Neuron (in vitro differentiated cells): ENCODE data around the gene GMEB2.
"Not testable (repeated sequence)": the region's sequence is repeated elsewhere in the genome, so short reads cannot be mapped to it uniquely, and the experiment has no call there.

Source experiments
- H2AFZ ChIP-seq: one replicate; pipeline ENCODE4 v1.6.1; 2013; ENCODE audit warnings: low read depth, mild to moderate bottlenecking, inconsistent platforms, low read length, moderate library complexity
- H3K27me3 ChIP-seq: one replicate; pipeline ENCODE4 v1.6.1; 2013; ENCODE audit warnings: low read length; ENCODE audit not compliant: insufficient read depth
- H3K36me3 ChIP-seq: one replicate; pipeline ENCODE4 v1.6.1; 2013; ENCODE audit warnings: low read length; ENCODE audit not compliant: insufficient read depth
- H3K4me1 ChIP-seq: one replicate; pipeline ENCODE4 v1.6.1; 2013; ENCODE audit warnings: low read length; ENCODE audit not compliant: insufficient read depth
- H3K4me3 ChIP-seq: 2 replicates; pipeline ENCODE4 v1.5.1; 2013; ENCODE audit warnings: mild to moderate bottlenecking, low read length, moderate library complexity
- H3K9me3 ChIP-seq: one replicate; pipeline ENCODE4 v1.6.1; 2013; ENCODE audit warnings: low read length

Gene GMEB2

GRCh38 chr20:63610581-63611435, 16.1 kb downstream of the GMEB2 start:
- no peak overlapping the region for H2AFZ ChIP-seq
- H3K36me3 ChIP-seq: peaks cover 30% of the 10 kb centered on the region
- H3K4me1 ChIP-seq: no peaks in the 10 kb centered on the region
- H3K27me3 ChIP-seq: no peaks in the 10 kb centered on the region
- peaks cover 8% of the 10 kb centered on the region for H3K9me3 ChIP-seq
- H3K4me3 ChIP-seq: no peak overlapping the region

GRCh38 chr20:63606686-63607085, 20.2 kb downstream of the GMEB2 start:
- no peak overlapping the region for H2AFZ ChIP-seq
- H3K4me1 ChIP-seq: no peaks in the 10 kb centered on the region
- H3K4me3 ChIP-seq: no peak overlapping the region
- H3K9me3 ChIP-seq: no peaks in the 10 kb centered on the region
- peaks cover 23% of the 10 kb centered on the region for H3K36me3 ChIP-seq
- no peaks in the 10 kb centered on the region for H3K27me3 ChIP-seq

GRCh38 chr20:63602321-63602720, 24.6 kb downstream of the GMEB2 start:
- H3K4me1 ChIP-seq: no peaks in the 10 kb centered on the region
- peaks cover 47% of the 10 kb centered on the region for H3K36me3 ChIP-seq
- no peaks in the 10 kb centered on the region for H3K27me3 ChIP-seq
- H3K4me3 ChIP-seq: no peak overlapping the region
- H2AFZ ChIP-seq: no peak overlapping the region
- H3K9me3 ChIP-seq: no peaks in the 10 kb centered on the region

GRCh38 chr20:63601679-63602078, 25.2 kb downstream of the GMEB2 start:
- not testable (repeated sequence) for H3K9me3 ChIP-seq, H3K27me3 ChIP-seq, H2AFZ ChIP-seq, H3K4me1 ChIP-seq, H3K4me3 ChIP-seq
- H3K36me3 ChIP-seq: peaks cover 47% of the 10 kb centered on the region

GRCh38 chr20:63599396-63600050, 27.4 kb downstream of the GMEB2 start:
- no peaks in the 10 kb centered on the region for H3K9me3 ChIP-seq
- H2AFZ ChIP-seq: no peak overlapping the region
- H3K4me1 ChIP-seq: no peaks in the 10 kb centered on the region
- no peak overlapping the region for H3K4me3 ChIP-seq
- H3K36me3 ChIP-seq: peaks cover 58% of the 10 kb centered on the region
- H3K27me3 ChIP-seq: no peaks in the 10 kb centered on the region

GRCh38 chr20:63598479-63599395, 28.2 kb downstream of the GMEB2 start:
- H2AFZ ChIP-seq: no peak overlapping the region
- no peaks in the 10 kb centered on the region for H3K27me3 ChIP-seq
- H3K4me3 ChIP-seq: no peak overlapping the region
- H3K9me3 ChIP-seq: no peaks in the 10 kb centered on the region
- H3K36me3 ChIP-seq: peaks cover 57% of the 10 kb centered on the region
- no peaks in the 10 kb centered on the region for H3K4me1 ChIP-seq

- H3K27me3 ChIP-seq: no peaks in the 10 kb centered on the region
- H3K4me3 ChIP-seq: no peak overlapping the region
- no peaks in the 10 kb centered on the region for H3K4me1 ChIP-seq
- H3K9me3 ChIP-seq: no peaks in the 10 kb centered on the region
- no peak overlapping the region for H2AFZ ChIP-seq
- H3K36me3 ChIP-seq: peaks cover 59% of the 10 kb centered on the region
These were observed 29.0 kb downstream of the GMEB2 start for GRCh38 chr20:63597651-63598478.

GRCh38 chr20:63596423-63596822, 30.5 kb downstream of the GMEB2 start:
- Histone ChIP-seq H3K4me3 (no peak overlapping the region), H3K36me3 (peaks cover 61% of the 10 kb centered on the region), H3K4me1 (no peaks in the 10 kb centered on the region), H3K9me3 (no peaks in the 10 kb centered on the region), H3K27me3 (no peaks in the 10 kb centered on the region), H2AFZ (no peak overlapping the region)

GRCh38 chr20:63595416-63596127, 31.3 kb downstream of the GMEB2 start:
- Histone ChIP-seq H3K9me3 (no peaks in the 10 kb centered on the region), H2AFZ (no peak overlapping the region), H3K36me3 (peaks cover 53% of the 10 kb centered on the region), H3K4me1 (no peaks in the 10 kb centered on the region), H3K4me3 (no peak overlapping the region), H3K27me3 (no peaks in the 10 kb centered on the region)

GRCh38 chr20:63594043-63594561, 32.8 kb downstream of the GMEB2 start:
- H3K4me1 ChIP-seq: no peaks in the 10 kb centered on the region
- H3K36me3 ChIP-seq: peaks cover 60% of the 10 kb centered on the region
- no peaks in the 10 kb centered on the region for H3K27me3 ChIP-seq
- H3K4me3 ChIP-seq: no peak overlapping the region
- H3K9me3 ChIP-seq: no peaks in the 10 kb centered on the region
- H2AFZ ChIP-seq: no peak overlapping the region

GRCh38 chr20:63592661-63593060, 34.2 kb downstream of the GMEB2 start:
- Histone ChIP-seq H3K27me3 (no peaks in the 10 kb centered on the region), H3K4me1 (peaks cover 4% of the 10 kb centered on the region), H3K9me3 (no peaks in the 10 kb centered on the region), H3K4me3 (no peak overlapping the region), H3K36me3 (peaks cover 50% of the 10 kb centered on the region), H2AFZ (no peak overlapping the region)
